HS-27A (cell line): ENCODE measurements around the gene VAV2.

ENCODE experiments used
- DNase-seq: peaks from one replicate; pipeline ENCODE4 v3.0.0-alpha.2; 2012; ENCODE audit warnings: low read depth, missing footprints

Gene VAV2

DNA sequence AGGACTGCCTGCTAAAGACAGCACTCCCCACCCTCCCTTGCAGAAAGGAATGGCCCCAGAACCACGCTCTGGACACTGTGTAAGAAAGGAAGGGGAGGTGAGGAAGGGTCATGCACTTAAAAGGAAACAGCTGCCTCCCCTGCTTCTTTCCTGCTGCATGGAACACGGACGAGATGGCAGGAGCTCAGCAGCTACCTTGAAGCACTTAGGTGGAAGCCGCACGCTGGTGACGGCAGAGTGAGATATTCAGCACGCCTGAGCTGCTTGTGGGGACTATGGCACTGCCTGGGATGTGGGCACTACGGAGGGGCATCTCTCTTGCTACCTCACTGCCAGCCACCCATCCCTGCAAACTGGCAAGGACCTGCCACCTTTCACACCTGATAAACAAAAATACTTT lies 101.5 kb downstream of the VAV2 start:
- DNase-seq: no peak

DNA sequence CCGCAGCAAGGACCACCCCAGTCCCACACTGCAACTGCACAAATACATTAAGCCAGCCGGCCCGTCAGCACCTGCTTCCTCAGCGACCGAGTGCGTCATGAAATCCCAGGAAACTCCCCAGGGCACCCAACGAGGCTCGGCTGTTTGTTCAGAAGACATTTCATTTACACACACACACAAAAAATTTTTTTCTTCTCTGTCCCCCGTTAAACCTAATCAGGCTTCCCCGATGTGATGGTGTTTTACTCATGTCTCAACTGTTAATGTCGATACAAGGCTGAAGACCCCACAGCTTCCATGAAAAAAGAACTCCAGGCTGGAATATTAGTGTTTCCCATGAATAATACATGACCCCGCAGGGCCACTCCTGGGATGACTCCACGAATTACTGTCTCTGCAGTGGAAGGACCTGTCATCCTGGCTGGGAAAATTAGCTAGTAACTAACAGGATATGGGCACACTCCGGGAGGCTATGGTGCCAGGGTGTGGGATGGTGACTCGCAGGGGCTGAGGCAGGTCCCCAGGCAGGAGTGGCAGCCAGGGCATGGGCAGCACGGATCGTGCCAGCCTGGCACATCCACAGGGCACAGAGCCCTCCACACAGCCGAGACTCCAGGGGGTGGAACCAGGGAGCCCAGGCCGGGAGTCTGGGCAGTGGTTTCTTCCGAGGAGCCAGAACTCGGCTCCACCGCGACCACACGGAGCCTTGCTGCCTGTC lies 102.4 kb downstream of the VAV2 start:
- DNase-seq: no peak

DNA sequence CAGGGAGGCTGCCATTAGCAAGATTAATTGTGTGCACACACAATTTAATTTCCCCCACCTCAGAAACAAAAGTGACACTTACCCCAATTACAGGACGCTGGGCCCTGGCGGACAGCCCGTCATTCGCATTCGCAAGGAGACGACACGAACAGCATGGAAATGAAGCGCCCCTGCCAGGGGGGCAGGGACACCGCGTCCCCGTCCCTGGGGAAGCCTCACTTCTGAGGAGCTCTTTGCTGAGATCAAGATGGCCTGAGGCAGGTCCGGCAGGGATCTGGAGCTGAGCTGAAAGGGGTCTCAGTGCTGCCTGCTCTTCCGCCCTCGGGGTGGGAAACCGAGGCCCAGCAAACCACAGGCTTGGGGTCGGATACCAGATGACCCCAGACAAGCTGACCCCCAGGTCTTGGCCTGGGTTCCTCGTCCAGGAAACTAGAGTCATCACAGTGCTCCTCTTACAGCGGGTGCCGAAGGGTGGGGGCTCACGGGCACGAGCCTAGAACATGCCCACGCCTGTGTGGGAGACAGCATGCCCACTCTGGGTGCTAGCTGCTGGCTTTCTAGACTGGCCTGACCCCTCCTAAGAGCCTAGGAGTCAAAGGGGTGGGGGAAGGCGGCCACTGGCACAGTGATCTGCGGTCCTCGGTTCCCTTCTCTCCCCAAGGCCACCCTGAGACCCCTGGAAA lies 103.2 kb downstream of the VAV2 start:
- no peak for DNase-seq

DNA sequence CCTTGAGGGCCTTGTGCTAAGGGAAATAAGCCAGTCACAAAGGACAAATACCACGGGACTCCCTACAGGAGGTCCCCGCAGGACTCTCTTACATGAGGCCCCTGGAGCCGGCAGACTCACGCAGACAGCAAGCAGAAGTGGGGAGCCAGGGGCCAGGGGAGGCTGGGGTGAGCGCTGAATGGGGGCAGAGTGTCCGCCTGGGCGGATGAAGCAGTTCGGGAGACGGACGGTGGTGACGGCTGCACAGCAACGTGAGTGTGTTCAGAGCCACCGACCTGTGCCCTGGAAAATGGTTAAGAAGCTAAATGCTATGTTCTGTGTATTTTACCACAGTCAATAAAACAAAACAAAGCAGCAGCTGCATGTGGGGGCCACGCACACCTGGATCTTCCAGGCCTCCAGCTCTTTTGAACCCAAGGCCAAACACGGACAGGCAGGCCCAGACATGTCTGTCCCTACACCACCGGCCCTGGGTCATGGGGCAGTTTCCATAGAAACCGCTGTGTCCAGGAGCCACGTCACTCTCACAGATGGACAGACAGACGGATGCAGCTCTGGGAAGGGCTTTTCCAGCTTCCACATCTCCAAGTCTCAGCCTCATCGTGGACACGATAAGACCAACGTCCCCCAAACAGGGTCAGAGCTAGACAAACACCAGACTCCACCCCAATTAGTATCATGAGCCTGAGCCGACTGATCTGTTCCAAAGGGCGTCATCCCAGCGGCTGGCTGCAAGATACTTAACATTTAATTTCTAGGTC lies 103.9 kb downstream of the VAV2 start:
- DNase-seq: no peak

DNA sequence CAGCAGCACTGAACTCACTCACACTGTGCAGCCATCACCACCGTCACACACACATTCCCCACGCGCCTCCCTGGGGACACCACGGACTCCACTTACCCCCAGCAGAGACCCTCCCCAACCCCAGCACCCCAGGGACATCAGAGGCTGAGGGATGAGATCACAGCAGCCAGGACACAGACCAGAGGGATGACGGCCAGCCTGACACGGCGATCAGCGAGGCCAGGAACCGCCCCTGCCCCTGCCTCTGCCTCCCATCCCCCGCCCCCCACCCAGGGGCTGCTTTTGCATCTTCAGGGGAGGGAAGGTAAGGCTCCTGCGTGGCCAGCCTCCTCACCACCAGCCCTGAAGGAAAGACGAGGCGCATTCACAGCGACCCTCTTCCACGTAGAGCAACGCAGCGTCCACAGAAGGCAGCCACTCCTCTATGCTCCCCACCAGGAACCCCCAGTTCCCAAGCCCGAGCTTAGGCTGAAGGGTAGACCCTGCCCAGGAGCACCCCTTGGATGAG lies 104.5 kb downstream of the VAV2 start:
- DNase-seq: no peak

DNA sequence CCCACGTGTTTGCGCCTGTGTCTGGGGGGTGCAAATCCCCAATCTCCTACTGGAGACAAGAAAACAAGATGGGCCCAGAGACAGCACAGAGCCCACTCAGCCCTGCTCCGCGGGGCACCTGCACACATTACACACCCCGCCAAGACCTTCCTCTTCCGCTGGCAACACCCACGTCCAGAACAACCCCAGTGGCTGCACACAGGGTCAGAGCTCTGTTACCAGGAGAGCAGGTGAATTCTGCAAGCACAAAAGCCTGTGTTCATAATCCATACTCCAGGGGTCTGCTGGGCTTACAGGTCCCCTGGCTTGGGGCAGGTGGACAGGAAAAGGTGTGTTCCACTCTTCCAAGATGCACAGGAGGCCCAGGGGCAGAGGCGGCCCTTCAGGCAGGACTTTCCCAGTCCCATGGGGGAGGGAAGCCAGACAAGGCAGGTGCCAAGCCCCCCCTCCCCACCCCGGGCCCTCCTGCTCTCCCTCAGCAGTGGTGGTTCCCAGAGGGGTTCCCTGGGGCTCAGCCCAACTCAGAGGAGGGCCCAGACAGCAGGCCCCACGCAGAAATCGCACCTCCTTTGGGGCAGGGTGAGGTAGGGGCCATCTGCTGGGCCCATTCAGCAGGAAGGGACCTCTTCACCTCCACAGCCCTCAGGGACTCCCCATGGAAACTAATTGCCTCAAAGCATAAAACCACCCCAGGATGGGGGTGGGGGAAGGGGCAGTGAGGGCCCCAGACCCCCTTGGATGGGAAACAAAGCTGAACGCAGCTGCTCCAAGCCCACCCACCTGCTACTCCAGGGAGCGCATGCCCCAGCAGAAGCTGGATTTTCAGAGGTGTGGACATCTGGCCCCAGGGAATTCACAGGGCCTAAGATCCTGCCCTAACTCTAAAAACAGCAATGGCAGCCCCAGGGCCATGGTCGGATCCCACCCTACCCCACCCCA lies 105.3 kb downstream of the VAV2 start:
- no peak for DNase-seq

DNA sequence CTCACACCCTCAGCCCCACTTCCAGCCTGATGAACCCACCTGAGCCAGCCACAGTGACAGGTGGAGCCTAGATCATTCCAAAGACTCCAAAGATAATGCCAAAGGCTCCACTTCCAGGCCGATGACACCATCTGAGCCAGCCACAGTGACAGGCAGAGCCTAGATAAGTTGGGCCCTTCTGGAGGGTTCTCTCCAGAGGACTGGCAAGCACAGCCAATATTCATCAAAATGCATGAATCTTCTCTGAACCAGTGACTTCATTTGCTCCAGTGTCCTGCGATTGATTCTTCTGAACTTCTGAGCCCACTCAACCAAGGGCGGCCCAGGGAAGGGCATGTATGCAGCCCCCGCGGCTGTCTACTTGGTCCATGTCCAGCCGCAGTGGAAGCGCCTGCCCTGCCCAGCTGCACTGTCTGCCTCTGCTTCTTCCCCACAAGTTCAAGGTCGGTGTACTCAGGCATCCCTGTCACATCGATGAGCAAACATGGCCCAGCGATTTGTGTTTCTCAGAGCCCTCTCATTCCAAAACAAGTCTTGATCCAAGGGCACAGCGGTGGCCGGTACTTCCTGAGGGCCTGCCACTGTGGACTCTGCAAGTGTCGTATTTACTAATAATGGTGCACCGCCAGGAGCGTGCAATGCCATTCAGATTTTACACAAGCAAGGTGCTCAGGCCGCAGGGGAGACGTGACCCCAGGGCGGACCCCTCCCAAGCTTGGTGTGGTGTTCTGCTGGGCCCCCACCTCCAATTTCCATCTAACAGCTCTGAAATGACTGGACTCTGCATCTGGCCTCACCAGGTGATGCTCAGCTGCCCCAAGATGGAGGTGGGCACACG lies 107.0 kb downstream of the VAV2 start:
- no peak for DNase-seq

GRCh38 chr9:133882849-133883755 lies 109.0 kb downstream of the VAV2 start:
- DNase-seq: no peak

DNA sequence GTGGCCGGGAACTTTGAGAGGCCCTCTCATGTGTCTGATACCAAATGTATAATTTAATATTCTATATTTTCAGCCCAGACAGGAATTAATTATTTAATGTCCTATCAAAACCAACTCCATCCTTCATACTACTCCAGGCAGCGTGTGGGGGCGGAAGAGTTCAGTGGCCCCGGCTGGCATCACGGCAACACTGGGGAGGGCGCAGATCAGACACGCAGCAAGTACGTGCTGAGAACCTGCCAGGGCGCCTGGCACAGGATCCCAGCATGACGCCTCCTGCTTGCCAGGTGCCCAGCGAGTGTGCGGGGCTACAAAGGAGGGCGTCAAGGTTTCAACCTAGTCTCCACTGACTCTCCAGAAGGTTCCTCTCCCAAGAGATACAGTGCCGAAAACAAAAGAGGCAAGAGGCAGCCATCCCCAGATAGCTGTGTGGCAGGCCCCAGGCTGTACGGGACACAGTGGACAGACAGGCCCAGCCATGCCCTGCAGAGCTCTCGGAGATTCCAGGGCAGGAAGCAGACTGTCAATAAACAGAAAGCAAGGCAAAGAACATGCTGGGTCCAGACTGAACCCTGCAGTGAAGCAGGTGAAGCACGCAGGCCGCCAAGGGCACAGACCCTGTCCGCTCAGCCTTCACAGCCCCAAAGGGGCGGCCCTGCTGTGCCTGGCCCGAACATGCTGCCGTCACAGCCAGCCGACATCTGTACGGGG lies 110.3 kb downstream of the VAV2 start:
- no peak for DNase-seq

DNA sequence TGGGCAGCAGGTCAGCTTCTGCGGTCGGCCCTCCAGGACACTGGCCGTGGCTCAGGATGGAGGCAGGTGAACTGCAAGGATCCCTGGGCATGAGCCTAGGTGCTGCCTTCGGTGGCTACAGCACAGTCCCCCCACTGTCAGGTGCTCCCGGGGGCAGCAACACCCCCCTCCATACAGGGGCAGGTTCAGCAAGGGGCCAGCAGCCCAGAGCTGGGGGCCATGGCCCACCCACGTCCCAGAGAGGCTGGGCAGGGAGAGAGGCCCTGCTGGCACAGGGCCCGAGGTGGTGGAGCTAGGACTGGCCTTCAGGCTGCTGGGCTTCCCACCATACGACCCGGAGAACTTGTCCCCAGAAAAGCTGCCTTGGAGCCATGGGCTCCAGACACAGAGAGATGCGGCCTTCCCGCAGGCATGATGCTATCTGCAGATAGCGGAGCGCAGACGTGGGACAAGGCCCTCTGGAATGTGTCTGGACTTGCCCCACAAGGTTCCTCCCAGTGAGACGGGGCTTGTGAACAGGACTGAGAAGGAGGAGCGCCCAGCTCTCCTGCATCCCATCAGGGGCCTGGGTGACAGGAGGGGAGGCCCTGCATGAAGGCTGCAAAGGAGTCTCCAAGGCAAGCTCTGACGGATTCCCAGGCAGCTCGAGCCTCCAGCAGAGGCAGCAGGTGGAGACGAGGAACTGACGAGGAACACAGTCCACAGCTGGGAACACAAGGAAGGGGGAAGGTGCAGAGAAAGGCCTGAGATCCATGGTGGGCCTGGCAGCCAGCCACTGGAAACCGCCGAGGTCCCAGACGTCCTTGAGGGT lies 111.1 kb downstream of the VAV2 start:
- DNase-seq: no peak

GRCh38 chr9:133880136-133880535 lies 112.0 kb downstream of the VAV2 start:
- no peak for DNase-seq

DNA sequence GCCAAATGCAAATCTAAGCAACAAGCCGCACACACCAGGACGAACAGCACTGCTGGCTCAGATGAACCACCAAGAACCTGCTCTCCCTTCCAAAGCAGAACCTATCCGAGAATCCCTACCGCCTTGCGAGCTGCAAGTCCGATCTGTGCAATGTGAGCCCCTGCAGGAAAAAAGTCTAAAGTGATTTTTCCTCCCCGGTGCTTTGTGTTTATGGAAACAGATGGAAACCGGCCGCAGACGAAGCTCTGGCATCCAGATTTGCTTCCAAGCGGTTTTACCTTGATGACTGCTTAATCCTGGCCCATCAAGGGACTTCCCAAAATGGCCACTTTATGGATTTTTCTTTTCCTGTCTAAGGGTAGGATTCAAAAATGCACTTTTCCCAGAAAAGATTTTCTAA lies 112.5 kb downstream of the VAV2 start:
- no peak for DNase-seq

- no peak for DNase-seq
Observed at GRCh38 chr9:133878402-133878801, 113.7 kb downstream of the VAV2 start.

DNA sequence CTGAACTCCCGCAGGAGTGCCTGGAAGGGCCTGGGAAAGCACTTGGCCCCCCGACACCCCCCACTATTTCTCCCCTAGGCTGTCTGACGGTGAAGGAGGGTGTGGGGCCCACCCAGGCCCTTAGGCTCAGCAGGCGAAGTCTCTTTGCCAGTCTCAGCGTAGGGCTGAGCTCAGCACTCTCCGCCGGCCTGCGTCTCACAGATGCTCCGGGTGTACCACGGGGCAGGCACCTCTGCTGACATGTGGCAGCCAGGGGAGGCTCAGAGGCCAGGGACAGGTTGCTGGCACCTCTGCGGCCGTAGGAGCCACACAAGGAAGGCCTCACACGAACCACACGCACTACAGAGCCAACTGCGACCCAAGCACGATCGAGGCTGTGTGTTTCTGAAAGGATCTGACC lies 114.2 kb downstream of the VAV2 start:
- no peak for DNase-seq

DNA sequence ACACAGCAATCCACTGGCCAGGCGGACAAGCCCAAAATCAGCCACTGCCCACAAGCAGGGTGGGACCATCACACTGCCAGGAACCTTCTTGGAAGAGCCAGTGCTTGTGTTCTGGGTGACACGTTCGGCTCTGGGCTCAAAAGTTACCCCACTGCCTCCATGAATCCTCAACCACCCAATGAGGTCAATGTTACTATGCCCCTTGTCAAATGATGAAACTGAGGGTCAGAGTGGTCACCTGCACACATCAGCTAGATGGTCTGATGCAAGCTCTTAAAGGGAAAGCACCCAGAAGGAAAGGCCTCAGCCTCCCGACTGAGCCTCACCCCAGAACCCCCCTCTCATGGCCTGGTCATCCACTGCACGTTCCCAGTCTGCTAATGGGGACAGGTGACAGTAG lies 114.8 kb downstream of the VAV2 start:
- DNase-seq: no peak

DNA sequence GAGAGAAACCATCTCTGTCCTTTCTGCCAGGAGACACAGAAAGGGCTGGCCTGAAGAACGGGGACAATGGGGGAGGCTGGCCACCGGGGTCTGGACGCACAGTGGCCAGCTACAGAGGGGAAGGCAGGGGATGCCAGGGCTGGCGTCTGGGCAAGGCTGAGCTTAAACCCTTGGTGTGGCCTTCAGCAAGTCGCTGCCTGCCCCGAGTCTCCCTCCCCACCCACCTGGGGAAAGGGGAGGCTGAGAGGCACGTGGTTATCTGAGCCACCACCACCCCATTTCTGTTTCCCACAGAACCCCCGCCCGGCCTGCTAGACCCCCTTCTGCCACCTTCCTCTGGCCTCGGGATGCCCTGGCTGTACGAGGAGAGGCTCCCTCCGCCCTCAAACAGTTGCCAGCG lies 115.3 kb downstream of the VAV2 start:
- DNase-seq: no peak

GRCh38 chr9:133876144-133876543 lies 116.0 kb downstream of the VAV2 start:
- no peak for DNase-seq

GRCh38 chr9:133875131-133875530 lies 117.0 kb downstream of the VAV2 start:
- no peak for DNase-seq
